ENCODE data around the gene ATG16L2.
"Not testable (repeated sequence)": the region's sequence is repeated elsewhere in the genome, so short reads cannot be mapped to it uniquely, and the experiment has no call there.

The ATG16L2 gene

DNA sequence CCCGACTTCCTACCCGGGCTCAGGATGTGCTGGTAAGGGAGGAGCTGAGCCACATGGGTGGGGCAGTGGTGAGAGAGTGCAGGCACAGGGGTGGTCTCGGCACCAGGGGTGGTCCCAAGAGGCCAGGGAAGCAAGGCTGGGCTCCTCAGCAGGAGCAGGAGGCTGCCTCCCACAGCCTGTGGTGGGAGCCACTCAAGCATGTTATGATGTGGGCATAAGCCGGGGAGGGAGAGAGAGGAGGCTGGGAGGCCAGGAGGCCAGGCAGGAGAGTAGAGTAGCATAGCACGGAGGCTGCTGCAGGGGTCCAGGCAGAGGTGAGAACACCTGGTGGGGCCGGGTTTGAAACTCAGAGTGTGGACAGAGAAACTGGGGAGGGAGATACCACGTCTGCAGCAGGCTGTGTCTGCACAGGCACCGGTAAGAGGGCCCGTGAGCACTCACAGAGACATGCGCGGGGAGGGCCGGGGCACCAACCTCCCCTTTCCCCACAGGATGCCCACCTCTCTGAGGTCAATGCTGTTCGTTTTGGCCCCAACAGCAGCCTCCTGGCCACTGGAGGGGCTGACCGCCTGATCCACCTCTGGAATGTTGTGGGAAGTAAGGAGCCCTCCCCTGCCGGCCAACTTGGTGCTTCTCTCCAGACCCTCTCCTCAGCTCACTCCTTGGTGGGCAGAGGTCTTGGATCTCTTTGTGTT is 10.7 kb downstream of the ATG16L2 start:
- DNase-seq (ENCODE audit: low spot score), result no peak

DNA sequence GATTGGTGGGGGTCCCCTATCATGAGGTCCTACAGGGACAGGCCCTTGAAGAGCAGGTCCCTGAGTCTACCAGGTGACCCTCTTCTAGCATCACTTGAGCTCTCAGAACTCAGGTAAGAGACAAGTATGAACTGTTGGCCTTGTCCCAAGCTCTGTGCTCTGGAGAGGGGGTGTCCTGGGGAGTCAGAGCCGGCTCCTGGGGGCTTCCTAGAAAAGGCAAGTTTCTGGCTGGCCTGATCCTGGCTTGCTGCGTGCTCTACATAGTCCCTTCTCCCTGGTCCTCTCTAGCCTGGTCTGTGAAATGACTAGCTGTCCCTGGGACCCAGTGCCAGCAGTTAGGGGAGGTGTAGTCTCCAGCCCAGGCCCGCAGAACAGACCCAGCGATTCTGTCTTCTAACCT is 11.4 kb downstream of the ATG16L2 start:
- DNase-seq (ENCODE audit: low spot score), result no peak

DNA sequence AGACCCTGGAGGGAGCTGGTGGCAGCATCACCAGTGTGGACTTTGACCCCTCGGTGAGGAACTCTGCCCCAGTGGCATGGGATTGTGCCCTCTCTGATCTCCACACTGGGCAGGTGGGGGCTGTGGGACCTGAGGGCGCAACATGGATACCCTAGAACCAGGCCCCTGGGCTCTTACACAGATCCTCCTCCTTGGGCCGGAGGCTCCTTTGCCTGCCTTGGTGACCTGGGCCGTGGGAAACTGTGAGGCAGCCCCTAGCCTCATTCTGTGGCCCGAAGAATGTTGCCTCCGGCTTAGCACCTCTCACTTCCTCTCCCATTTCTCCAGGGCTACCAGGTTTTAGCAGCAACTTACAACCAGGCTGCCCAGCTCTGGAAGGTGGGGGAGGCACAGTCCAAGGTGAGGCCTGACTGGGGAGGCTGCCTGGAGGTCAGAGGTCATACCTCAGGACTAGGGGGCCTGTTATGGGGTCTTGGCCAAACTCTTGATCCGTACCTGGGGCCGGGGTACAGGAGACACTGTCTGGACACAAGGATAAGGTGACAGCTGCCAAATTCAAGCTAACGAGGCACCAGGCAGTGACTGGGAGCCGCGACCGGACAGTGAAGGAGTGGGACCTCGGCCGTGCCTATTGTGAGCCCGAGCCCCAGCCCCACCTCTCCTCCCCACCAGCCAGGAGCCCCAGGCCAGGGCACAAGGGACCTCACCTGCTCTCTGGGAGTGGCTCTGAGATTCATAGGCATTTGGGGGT is 12.2 kb downstream of the ATG16L2 start:
- no peak for DNase-seq (ENCODE audit: low spot score)

DNA sequence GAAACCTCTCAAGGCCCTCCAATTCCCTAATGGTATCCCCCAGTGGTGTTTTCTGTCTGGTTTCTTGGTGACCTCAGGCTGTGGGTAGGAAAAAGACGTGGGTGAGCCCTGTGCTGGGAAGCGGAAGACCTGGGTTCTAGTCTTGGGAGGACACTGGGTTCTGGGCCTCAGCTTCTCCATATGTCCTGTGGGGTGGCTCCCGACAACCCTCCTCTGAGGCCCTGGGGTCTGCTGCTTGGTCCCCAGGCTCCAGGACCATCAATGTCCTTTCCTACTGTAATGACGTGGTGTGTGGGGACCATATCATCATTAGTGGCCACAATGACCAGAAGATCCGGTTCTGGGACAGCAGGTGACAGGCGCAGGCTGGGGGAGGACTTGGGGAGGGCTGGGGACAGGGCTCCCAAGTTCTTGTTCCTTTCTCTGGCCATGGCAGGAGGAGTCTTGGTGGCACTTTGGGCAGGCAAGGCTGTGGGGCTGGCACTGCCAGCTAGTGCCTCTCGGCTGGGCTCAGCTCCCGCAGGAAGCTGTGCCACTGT is 12.8 kb downstream of the ATG16L2 start:
- no peak for DNase-seq (ENCODE audit: low spot score)

GRCh38 chr11:72827656-72828055 is 13.4 kb downstream of the ATG16L2 start:
- not testable (repeated sequence) for DNase-seq (ENCODE audit: low spot score)

GRCh38 chr11:72828081-72828567 is 13.9 kb downstream of the ATG16L2 start:
- DNase-seq (ENCODE audit: low spot score), result no peak

DNA sequence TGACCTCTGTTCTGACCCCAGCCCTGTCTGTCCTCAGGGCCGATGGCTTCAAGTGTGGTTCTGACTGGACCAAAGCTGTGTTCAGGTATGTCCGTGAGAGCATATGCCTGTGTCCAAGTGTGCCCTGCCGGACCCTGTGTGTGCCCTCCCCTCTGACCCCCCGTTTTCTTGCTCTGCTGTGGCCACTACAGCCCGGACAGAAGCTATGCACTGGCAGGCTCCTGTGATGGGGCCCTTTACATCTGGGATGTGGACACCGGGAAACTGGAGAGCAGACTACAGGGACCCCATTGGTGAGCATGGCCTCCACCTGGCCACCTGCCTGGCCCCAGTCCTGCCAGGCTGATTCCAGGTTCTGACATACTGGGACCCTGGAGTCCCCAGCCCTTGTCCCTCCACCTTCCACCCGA is 14.5 kb downstream of the ATG16L2 start:
- DNase-seq (ENCODE audit: low spot score), result no peak

DNA sequence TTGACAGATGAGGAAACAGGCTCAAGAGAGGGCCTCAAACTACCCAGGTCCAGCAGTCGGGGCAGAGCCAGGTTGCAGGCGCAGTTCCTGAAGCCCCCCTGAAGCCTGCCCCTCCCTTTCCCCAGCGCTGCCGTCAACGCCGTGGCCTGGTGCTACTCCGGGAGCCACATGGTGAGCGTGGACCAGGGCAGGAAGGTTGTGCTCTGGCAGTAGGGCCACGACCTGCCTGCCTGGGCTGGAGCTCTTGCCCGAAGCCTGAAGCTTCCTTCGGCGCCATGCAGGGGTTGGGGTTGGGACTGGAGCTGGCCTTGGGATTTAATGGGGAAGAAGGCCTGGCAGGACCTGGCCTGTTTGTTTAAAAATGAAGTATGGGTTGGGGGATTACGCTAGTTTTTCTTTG is 15.0 kb downstream of the ATG16L2 start:
- DNase-seq (ENCODE audit: low spot score), result no peak

- no peak for DNase-seq (ENCODE audit: low spot score)
Measured at GRCh38 chr11:72829884-72830533, 15.8 kb downstream of the ATG16L2 start.

- DNase-seq (ENCODE audit: low spot score), result peak; percentile 89
Measured at GRCh38 chr11:72831521-72832300, 17.5 kb downstream of the ATG16L2 start.

DNA sequence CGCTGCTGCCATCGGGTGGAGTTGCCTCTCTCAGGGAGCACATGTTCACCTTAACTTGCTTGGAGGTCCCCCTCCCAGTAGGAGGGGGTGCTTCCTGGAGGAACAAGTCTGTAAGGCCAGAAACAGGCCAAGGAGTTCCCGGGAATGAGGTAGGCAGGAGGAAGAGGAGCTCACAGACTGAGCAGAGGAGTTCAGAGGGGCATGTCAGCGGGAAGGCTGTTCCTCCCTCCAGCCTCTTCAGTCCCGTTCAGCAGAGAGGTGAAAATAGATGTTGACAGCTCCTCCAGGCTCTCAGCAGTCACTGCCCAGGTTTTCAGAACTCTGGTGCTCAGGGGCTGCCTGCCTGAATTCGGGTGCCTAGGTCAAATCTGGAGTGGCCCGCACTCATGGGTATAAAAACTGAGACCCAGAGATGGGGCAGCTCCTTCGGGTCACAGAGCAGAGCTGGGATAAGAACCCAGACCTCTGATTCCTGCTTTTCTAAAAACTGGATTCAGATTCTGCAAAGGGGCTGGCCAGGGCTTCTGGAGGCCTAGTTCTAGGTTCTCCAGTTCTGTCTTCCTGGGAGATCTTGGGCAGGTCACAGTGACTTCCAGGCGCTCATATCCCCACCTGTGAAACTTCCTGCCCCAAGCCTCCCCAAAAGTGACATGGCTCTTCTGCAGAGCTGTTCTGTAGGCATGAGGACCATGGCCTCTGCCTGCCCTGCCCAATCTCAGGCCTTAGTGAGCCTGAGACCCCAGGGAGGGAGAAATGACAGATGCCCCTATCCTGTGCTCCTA is 18.3 kb downstream of the ATG16L2 start:
- no peak for DNase-seq (ENCODE audit: low spot score)

- DNase-seq (ENCODE audit: low spot score), result no peak
Measured at GRCh38 chr11:72833083-72833733, 19.0 kb downstream of the ATG16L2 start.

DNA sequence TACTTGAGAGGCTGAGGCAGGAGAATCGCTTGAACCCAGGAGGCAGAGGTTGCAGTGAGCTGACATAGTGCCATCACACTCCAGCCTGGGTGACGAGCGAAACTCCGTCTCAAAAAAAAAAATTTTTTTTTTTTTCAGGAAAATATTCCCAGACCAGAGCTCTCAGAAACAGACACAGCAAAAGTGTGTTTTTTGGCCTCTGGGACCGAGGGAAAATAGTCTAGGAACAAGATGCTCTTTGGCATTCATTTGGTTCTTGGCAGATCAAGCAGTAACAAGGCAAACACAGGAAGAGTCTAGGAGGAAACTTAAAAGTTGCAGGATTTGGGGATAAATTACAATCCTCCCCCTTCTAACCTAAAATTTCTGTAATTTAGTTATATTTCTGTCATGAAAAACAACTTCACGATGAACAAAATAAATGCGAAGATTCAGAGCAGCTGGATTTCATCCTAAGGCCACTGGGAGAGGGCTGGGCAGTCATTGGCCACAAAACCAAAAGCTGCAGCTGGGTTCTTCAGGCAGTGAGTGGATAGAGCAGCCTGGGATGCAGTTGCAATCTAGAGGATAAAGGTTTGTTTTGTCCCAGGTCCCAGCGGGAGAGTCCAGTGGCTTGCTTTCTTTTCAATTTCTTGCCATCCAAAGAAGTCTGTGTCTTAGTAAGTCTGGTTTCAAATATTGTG is 19.7 kb downstream of the ATG16L2 start:
- no peak for DNase-seq (ENCODE audit: low spot score)

- no peak for DNase-seq (ENCODE audit: low spot score)
Measured at GRCh38 chr11:72834905-72835304, 20.7 kb downstream of the ATG16L2 start.

- DNase-seq (ENCODE audit: low spot score), result no peak
Measured at GRCh38 chr11:72836111-72836510, 21.9 kb downstream of the ATG16L2 start.

DNA sequence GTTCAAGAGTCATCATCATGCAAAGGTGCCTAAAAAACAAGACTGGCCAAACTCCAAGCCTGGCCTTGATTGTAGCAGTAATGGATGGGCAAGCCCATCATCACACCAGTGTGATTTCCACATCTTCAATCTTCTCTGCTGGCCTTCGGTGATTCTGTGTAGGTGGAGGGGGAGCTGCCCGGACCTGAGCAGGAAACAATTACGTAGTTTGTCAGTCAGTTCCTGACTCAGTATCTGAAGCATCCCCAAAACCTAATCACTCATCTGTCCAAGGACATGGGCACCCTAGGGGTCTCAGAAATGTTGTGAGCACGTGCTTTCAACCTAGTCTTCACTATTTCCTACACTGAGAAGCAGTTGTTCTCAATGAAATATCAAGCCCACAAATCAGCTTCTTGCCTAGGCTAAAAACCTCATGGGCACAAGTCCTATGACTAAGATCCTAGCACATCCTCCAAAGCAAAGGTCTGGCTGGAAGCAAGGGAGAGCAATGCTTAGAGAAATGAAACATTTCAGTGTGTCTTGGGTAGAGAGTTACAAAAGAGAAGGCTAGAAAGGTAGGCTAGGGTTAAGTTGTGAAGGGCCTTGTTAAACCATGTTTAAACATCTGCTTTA is 24.6 kb downstream of the ATG16L2 start:
- DNase-seq (ENCODE audit: low spot score), result no peak

GRCh38 chr11:72840780-72841179 is 26.6 kb downstream of the ATG16L2 start:
- DNase-seq (ENCODE audit: low spot score), result no peak

GRCh38 chr11:72841397-72841796 is 27.2 kb downstream of the ATG16L2 start:
- no peak for DNase-seq (ENCODE audit: low spot score)

DNA sequence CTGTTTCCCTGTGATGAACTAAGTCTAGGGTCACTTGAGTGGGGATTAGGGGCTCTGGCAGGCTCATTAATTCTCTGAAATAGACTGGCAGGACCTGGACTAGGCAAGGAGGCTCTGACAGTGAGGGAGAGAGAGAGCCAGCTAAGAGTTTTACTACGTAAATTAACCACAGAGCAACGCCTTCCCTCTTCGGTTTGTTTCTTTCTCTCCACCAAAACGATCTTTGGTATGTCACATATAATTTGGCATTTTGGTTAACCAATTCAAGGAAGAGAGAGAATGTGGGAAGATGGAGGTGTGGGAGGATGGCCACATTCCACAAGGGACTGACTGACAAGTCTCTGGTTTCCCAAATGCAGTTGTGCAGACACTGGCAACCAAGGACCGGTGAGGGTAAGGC is 27.9 kb downstream of the ATG16L2 start:
- no peak for DNase-seq (ENCODE audit: low spot score)

All from cerebellar cortex (tissue), 1 donor.